Prostate gland (tissue), 2 donors: Measurements from ENCODE around the gene FFAR3.

Experiments
- POLR2A ChIP-seq: fragments of 450-650 bp; IDR thresholded peaks from one replicate; pipeline ENCODE4 v1.6.1; 2016; ENCODE audit warnings: antibody characterized with exemption, mild to moderate bottlenecking
- POLR2AphosphoS5 ChIP-seq: sonication (generic); formaldehyde crosslinking; IDR thresholded peaks from one replicate; pipeline ENCODE4 v1.6.1; 2017; ENCODE audit warnings: antibody characterized with exemption
- TF ChIP-seq, protein P1 (sequence below), 4 experiments: fragments of 200-600 bp in 2 of 4; fragments of 450-650 bp in 2 of 4; sonication (generic) in 2 of 4; IDR thresholded peaks; 1 replicate in 3 of 4; 2 replicates in 1 of 4; pipeline ENCODE4 v1.5.1; 2016 to 2019; ENCODE audit warnings: antibody characterized with exemption in 4 of 4, mild to moderate bottlenecking in 2 of 4, moderate library complexity in 2 of 4

DNA sequence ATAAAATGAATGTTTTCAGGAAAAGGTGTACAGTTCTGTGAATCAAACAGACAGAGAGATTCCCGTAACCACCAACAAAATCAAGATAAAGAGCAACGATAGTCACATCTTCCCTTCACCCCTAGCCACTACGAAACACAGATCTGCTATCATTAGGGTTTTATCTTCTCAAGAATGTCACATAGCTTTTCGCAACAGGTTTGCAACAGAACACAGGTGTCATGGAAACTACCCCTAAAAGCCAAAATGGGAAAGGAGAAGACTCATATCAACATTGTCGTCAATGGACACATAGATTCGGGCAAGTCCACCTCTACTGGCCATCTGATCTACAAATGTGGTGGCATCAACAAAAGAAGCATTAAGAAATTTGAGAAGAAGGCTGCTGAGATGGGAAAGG is 23.7 kb downstream of the FFAR3 start:
- TF ChIP-seq, protein P1, sequence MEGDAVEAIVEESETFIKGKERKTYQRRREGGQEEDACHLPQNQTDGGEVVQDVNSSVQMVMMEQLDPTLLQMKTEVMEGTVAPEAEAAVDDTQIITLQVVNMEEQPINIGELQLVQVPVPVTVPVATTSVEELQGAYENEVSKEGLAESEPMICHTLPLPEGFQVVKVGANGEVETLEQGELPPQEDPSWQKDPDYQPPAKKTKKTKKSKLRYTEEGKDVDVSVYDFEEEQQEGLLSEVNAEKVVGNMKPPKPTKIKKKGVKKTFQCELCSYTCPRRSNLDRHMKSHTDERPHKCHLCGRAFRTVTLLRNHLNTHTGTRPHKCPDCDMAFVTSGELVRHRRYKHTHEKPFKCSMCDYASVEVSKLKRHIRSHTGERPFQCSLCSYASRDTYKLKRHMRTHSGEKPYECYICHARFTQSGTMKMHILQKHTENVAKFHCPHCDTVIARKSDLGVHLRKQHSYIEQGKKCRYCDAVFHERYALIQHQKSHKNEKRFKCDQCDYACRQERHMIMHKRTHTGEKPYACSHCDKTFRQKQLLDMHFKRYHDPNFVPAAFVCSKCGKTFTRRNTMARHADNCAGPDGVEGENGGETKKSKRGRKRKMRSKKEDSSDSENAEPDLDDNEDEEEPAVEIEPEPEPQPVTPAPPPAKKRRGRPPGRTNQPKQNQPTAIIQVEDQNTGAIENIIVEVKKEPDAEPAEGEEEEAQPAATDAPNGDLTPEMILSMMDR (IDR thresholded peaks at IDR 0.05): no peak
- TF ChIP-seq POLR2A: no peak
- TF ChIP-seq POLR2AphosphoS5: no peak
